ENCODE data around the gene MYO1H. TPM values are rescaled to one million over a fixed set of nuclear protein-coding genes. Genes with fewer than 3 reads are reported as not detected.

The MYO1H gene
- total and polyA plus RNA-seq, 5 donors = 0.09 to 0.88 (median 0.47) TPM

- intact Hi-C loops (cut with DNase I) = no loop called here
Observed at GRCh38 chr12:109448707-109449390, 101.1 kb downstream of the MYO1H start.

GRCh38 chr12:109449845-109450532 is 102.3 kb downstream of the MYO1H start:
- Histone ChIP-seq H3K27ac (ENCODE audit: low read length) (no peak overlapping the region), H3K9me3 (ENCODE audit: control insufficient read depth, low read length) (no peaks in the 10 kb centered on the region)
- 81% methylated on average over 16 of the region's 16 CpGs for WGBS

More at GRCh38 chr12:109448707-109449390, 101.1 kb downstream of the MYO1H start:
- Histone ChIP-seq H3K4me3 (ENCODE audit: low read length) (no peak overlapping the region), H3K27me3 (ENCODE audit: control insufficient read depth, insufficient read depth) (no peaks in the 10 kb centered on the region), H3K4me1 (ENCODE audit: control insufficient read depth, insufficient read depth, low read length) (peaks cover 4% of the 10 kb centered on the region), H3K9me3 (ENCODE audit: control insufficient read depth, low read length) (no peaks in the 10 kb centered on the region), H3K27ac (ENCODE audit: low read length) (no peak overlapping the region)
- DNase-seq (no peak), ATAC-seq (no peak)
- 92% methylated on average over 8 of the region's 8 CpGs for WGBS

GRCh38 chr12:109450980-109451379 is 103.3 kb downstream of the MYO1H start:
- Histone ChIP-seq H3K4me3 (ENCODE audit: low read length) (no peak overlapping the region), H3K4me1 (ENCODE audit: control insufficient read depth, insufficient read depth, low read length) (peaks cover 4% of the 10 kb centered on the region), H3K9me3 (ENCODE audit: control insufficient read depth, low read length) (no peaks in the 10 kb centered on the region), H3K27me3 (ENCODE audit: control insufficient read depth, insufficient read depth) (no peaks in the 10 kb centered on the region), H3K27ac (ENCODE audit: low read length) (no peak overlapping the region)
- 67% methylated on average over 4 of the region's 4 CpGs for WGBS
- DNase-seq (peak in 1 of 3 donors; percentile 35), ATAC-seq (peak; percentile 13 to 80)
- intact Hi-C loops (cut with DNase I) = no loop called here

More at GRCh38 chr12:109449845-109450532, 102.3 kb downstream of the MYO1H start:
- no peak overlapping the region for H3K4me3 ChIP-seq (ENCODE audit: low read length)
- H3K4me1 ChIP-seq (ENCODE audit: control insufficient read depth, insufficient read depth, low read length) = peaks cover 4% of the 10 kb centered on the region
- ATAC-seq = no peak
- H3K27me3 ChIP-seq (ENCODE audit: control insufficient read depth, insufficient read depth) = no peaks in the 10 kb centered on the region
- DNase-seq = no peak
- intact Hi-C loops (cut with DNase I) = no loop called here

- Histone ChIP-seq H3K27me3 (ENCODE audit: control insufficient read depth, insufficient read depth) (no peaks in the 10 kb centered on the region), H3K4me3 (ENCODE audit: low read length) (no peak overlapping the region), H3K27ac (ENCODE audit: low read length) (no peak overlapping the region), H3K9me3 (ENCODE audit: control insufficient read depth, low read length) (no peaks in the 10 kb centered on the region), H3K4me1 (ENCODE audit: control insufficient read depth, insufficient read depth, low read length) (peaks cover 4% of the 10 kb centered on the region)
- intact Hi-C loops (cut with DNase I) = no loop called here
- DNase-seq = peak in 2 of 3 donors; percentile 30 to 59
- 88% methylated on average over 23 of the region's 23 CpGs for WGBS
- peak; percentile 43 to 74 for ATAC-seq
Observed at GRCh38 chr12:109451400-109451799, 103.7 kb downstream of the MYO1H start.

GRCh38 chr12:109452489-109452888 is 104.8 kb downstream of the MYO1H start:
- Histone ChIP-seq H3K9me3 (ENCODE audit: control insufficient read depth, low read length) (no peaks in the 10 kb centered on the region), H3K27me3 (ENCODE audit: control insufficient read depth, insufficient read depth) (no peaks in the 10 kb centered on the region), H3K27ac (ENCODE audit: low read length) (no peak overlapping the region), H3K4me3 (ENCODE audit: low read length) (no peak overlapping the region), H3K4me1 (ENCODE audit: control insufficient read depth, insufficient read depth, low read length) (peaks cover 2% of the 10 kb centered on the region)
- DNase-seq = no peak
- 85% methylated on average over 2 of the region's 2 CpGs for WGBS
- no peak for ATAC-seq
- intact Hi-C loops (cut with DNase I) = no loop called here

- no peak overlapping the region for H3K4me3 ChIP-seq (ENCODE audit: low read length)
- H3K4me1 ChIP-seq (ENCODE audit: control insufficient read depth, insufficient read depth, low read length) = peaks cover 10% of the 10 kb centered on the region
- intact Hi-C loops (cut with DNase I) = no loop called here
- no peak overlapping the region for H3K27ac ChIP-seq (ENCODE audit: low read length)
- H3K9me3 ChIP-seq (ENCODE audit: control insufficient read depth, low read length) = no peaks in the 10 kb centered on the region
- ATAC-seq (no peak), DNase-seq (no peak)
- WGBS = 93% methylated on average over 1 of the region's 1 CpG
- H3K27me3 ChIP-seq (ENCODE audit: control insufficient read depth, insufficient read depth) = no peaks in the 10 kb centered on the region
Observed at GRCh38 chr12:109455706-109456105, 108.0 kb downstream of the MYO1H start.

- Histone ChIP-seq H3K9me3 (ENCODE audit: control insufficient read depth, low read length) (no peaks in the 10 kb centered on the region), H3K4me3 (ENCODE audit: low read length) (no peak overlapping the region), H3K27me3 (ENCODE audit: control insufficient read depth, insufficient read depth) (no peaks in the 10 kb centered on the region), H3K4me1 (ENCODE audit: control insufficient read depth, insufficient read depth, low read length) (peaks cover 31% of the 10 kb centered on the region), H3K27ac (ENCODE audit: low read length) (peak overlapping the region; percentile 80)
- intact Hi-C loops (cut with DNase I) = no loop called here
- DNase-seq (no peak), ATAC-seq (peak in 1 of 2 donors; percentile 5)
- WGBS = 62% methylated on average over 4 of the region's 4 CpGs
Observed at GRCh38 chr12:109458086-109458485, 110.4 kb downstream of the MYO1H start.

- H3K9me3 ChIP-seq (ENCODE audit: control insufficient read depth, low read length) = no peaks in the 10 kb centered on the region
- no peak for ATAC-seq
- peak overlapping the region; percentile 80 for H3K27ac ChIP-seq (ENCODE audit: low read length)
- no peak for DNase-seq
- intact Hi-C loops (cut with DNase I) = no loop called here
- H3K4me3 ChIP-seq (ENCODE audit: low read length) = no peak overlapping the region
- 54% methylated on average over 6 of the region's 6 CpGs for WGBS
- H3K27me3 ChIP-seq (ENCODE audit: control insufficient read depth, insufficient read depth) = no peaks in the 10 kb centered on the region
- H3K4me1 ChIP-seq (ENCODE audit: control insufficient read depth, insufficient read depth, low read length) = peaks cover 36% of the 10 kb centered on the region
Observed at GRCh38 chr12:109458771-109459208, 111.1 kb downstream of the MYO1H start.

- DNase-seq (no peak), ATAC-seq (no peak)
- Histone ChIP-seq H3K4me3 (ENCODE audit: low read length) (no peak overlapping the region), H3K4me1 (ENCODE audit: control insufficient read depth, insufficient read depth, low read length) (peaks cover 40% of the 10 kb centered on the region), H3K27me3 (ENCODE audit: control insufficient read depth, insufficient read depth) (no peaks in the 10 kb centered on the region), H3K9me3 (ENCODE audit: control insufficient read depth, low read length) (no peaks in the 10 kb centered on the region), H3K27ac (ENCODE audit: low read length) (peak overlapping the region; percentile 17)
- intact Hi-C loops (cut with DNase I) = no loop called here
- 61% methylated on average over 6 of the region's 6 CpGs for WGBS
Observed at GRCh38 chr12:109459247-109459646, 111.5 kb downstream of the MYO1H start.

- intact Hi-C loops (cut with DNase I) = no loop called here
- H3K27me3 ChIP-seq (ENCODE audit: control insufficient read depth, insufficient read depth) = no peaks in the 10 kb centered on the region
- ATAC-seq = no peak
- H3K27ac ChIP-seq (ENCODE audit: low read length) = peak overlapping the region; percentile 100
- no peaks in the 10 kb centered on the region for H3K9me3 ChIP-seq (ENCODE audit: control insufficient read depth, low read length)
- H3K4me1 ChIP-seq (ENCODE audit: control insufficient read depth, insufficient read depth, low read length) = peaks cover 40% of the 10 kb centered on the region
- peak; percentile 25 to 79 (median 67) for DNase-seq
- 90% methylated on average over 13 of the region's 13 CpGs for WGBS
- H3K4me3 ChIP-seq (ENCODE audit: low read length) = no peak overlapping the region
Observed at GRCh38 chr12:109460538-109460937, 112.8 kb downstream of the MYO1H start.

- Histone ChIP-seq H3K4me1 (ENCODE audit: control insufficient read depth, insufficient read depth, low read length) (peaks cover 46% of the 10 kb centered on the region), H3K27me3 (ENCODE audit: control insufficient read depth, insufficient read depth) (no peaks in the 10 kb centered on the region), H3K27ac (ENCODE audit: low read length) (peak overlapping the region; percentile 100), H3K4me3 (ENCODE audit: low read length) (no peak overlapping the region), H3K9me3 (ENCODE audit: control insufficient read depth, low read length) (no peaks in the 10 kb centered on the region)
- 48% methylated on average over 8 of the region's 8 CpGs for WGBS
- DNase-seq (peak in 2 of 3 donors; percentile 52 to 64), ATAC-seq (peak; percentile 29 to 71)
- intact Hi-C loops (cut with DNase I) = no loop called here
Observed at GRCh38 chr12:109461049-109461845, 113.5 kb downstream of the MYO1H start.

Measured in right cardiac atrium (tissue), 5 donors.